Measurements from ENCODE around the gene CACNA2D1. TPM values are rescaled to one million over a fixed set of nuclear protein-coding genes. Genes with fewer than 3 reads are reported as not detected.

Gene CACNA2D1
- total RNA-seq, 4 donors from 2014 or later: 29.8 to 47.6 (median 36.6) TPM

DNA sequence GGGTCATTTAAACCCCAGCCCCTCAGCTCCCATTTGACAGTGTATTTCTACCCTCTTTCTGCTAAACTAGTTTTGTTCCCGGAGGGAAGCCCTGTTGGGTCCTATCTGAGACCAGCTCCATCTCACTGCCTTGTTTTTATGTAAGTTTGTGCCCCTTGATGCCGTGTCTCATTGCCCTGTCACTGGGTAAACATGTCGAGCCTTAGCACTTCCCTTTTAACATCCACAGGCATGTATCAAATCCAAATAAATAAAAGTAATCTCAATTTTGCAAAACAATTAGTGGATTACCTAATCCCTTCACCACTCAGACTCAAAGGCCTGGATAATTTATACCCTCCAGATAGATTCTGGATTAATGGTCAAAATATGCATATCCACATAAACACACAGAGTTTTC lies 115.7 kb downstream of the CACNA2D1 start:
- WGBS, 2 donors (ENCODE audit: low coverage in 1 of 2): 53% methylated on average over 3 of the region's 3 CpGs; no CpG with 5 or more reads in 1 of the 2 donors

GRCh38 chr7:82325416-82325815 lies 118.2 kb downstream of the CACNA2D1 start:
- Histone ChIP-seq H3K36me3 (no peaks in the 10 kb centered on the region), H3K27ac (no peak overlapping the region), H3K4me3 (no peak overlapping the region), H3K9me3 (no peaks in the 10 kb centered on the region), H3K27me3 (no peaks in the 10 kb centered on the region), H3K4me1 (no peaks in the 10 kb centered on the region)
- TF ChIP-seq, protein P1, sequence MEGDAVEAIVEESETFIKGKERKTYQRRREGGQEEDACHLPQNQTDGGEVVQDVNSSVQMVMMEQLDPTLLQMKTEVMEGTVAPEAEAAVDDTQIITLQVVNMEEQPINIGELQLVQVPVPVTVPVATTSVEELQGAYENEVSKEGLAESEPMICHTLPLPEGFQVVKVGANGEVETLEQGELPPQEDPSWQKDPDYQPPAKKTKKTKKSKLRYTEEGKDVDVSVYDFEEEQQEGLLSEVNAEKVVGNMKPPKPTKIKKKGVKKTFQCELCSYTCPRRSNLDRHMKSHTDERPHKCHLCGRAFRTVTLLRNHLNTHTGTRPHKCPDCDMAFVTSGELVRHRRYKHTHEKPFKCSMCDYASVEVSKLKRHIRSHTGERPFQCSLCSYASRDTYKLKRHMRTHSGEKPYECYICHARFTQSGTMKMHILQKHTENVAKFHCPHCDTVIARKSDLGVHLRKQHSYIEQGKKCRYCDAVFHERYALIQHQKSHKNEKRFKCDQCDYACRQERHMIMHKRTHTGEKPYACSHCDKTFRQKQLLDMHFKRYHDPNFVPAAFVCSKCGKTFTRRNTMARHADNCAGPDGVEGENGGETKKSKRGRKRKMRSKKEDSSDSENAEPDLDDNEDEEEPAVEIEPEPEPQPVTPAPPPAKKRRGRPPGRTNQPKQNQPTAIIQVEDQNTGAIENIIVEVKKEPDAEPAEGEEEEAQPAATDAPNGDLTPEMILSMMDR (IDR thresholded peaks at IDR 0.05): no peak
- TF ChIP-seq EP300 (IDR thresholded peaks at IDR 0.05) (no peak), POLR2A (IDR thresholded peaks at IDR 0.05) (no peak), POLR2AphosphoS5 (IDR thresholded peaks at IDR 0.05) (no peak)
- 63 to 75% methylated on average over 2 of the region's 2 CpGs for WGBS, 2 donors (ENCODE audit: low coverage in 1 of 2)
- no peak for ATAC-seq

More for the DNA sequence above, 115.7 kb downstream of the CACNA2D1 start:
- Histone ChIP-seq H3K4me3 (no peak overlapping the region), H3K4me1 (no peaks in the 10 kb centered on the region), H3K27ac (no peak overlapping the region), H3K27me3 (no peaks in the 10 kb centered on the region), H3K9me3 (no peaks in the 10 kb centered on the region), H3K36me3 (no peaks in the 10 kb centered on the region)
- no peak for TF ChIP-seq POLR2AphosphoS5 (IDR thresholded peaks at IDR 0.05)
- no peak for TF ChIP-seq POLR2A (IDR thresholded peaks at IDR 0.05)
- TF ChIP-seq EP300 (IDR thresholded peaks at IDR 0.05): no peak
- TF ChIP-seq, protein P1 (IDR thresholded peaks at IDR 0.05): no peak
- no peak for ATAC-seq

DNA sequence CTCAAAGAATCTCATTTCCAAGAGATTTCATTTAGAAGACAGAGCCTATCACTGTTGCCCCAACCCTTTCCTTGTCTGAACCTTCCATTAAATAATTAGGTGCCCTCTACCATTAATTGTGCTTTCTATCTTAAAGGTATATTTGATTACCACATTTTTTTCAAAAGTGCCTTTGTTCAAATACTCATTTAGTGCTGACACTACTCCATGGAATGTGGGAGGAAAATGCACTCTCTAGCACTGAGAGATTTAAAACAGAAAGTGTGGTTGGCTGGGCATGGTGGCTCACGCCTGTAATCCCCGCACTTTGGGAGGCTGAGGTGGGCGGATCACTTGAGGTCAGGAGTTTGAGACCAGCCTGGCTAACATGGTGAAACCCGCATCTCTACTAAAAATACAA lies 119.8 kb downstream of the CACNA2D1 start:
- Histone ChIP-seq H3K36me3 (no peaks in the 10 kb centered on the region), H3K27ac (no peak overlapping the region), H3K4me3 (no peak overlapping the region), H3K27me3 (no peaks in the 10 kb centered on the region), H3K4me1 (peaks cover 0 to 13% (median 5%) of the 10 kb centered on the region in 3 donors), H3K9me3 (no peaks in the 10 kb centered on the region)
- no peak for TF ChIP-seq EP300 (IDR thresholded peaks at IDR 0.05)
- TF ChIP-seq POLR2AphosphoS5 (IDR thresholded peaks at IDR 0.05): no peak
- TF ChIP-seq, protein P1 (IDR thresholded peaks at IDR 0.05): no peak
- TF ChIP-seq POLR2A (IDR thresholded peaks at IDR 0.05): no peak
- 96 to 100% methylated on average over 2 to 3 of the region's 4 CpGs for WGBS, 2 donors (ENCODE audit: low coverage in 1 of 2)
- no peak for ATAC-seq

GRCh38 chr7:82319674-82320118 lies 123.9 kb downstream of the CACNA2D1 start:
- H3K4me1 ChIP-seq: peaks cover 0 to 22% (median 5%) of the 10 kb centered on the region in 3 donors

DNA sequence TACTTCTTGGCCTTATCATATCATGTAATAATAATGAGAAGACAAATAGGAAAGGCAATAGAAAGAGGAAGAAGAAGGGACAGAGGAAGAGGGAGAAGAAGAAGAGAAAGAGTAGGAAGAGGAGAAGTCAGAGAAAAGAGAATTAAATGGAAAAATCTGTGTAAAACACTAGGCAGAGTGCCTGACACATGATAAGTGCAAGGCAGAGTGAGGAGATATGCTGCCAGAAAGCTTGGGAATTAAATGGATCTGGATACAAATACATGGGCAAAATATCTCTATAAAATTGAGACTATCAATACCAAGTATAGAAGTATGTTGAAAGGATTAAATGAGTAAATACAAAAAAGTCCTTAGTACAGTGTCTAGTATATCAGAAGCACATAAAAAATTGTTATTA lies 124.8 kb downstream of the CACNA2D1 start:
- ATAC-seq: no peak
- Histone ChIP-seq H3K9me3 (no peaks in the 10 kb centered on the region), H3K4me1 (peaks cover 0 to 27% (median 5%) of the 10 kb centered on the region in 3 donors), H3K36me3 (no peaks in the 10 kb centered on the region), H3K27me3 (no peaks in the 10 kb centered on the region), H3K4me3 (no peak overlapping the region), H3K27ac (no peak overlapping the region)
- TF ChIP-seq POLR2A (IDR thresholded peaks at IDR 0.05) (no peak), EP300 (IDR thresholded peaks at IDR 0.05) (no peak)
- TF ChIP-seq, protein P1 (IDR thresholded peaks at IDR 0.05): no peak

More at GRCh38 chr7:82319674-82320118, 123.9 kb downstream of the CACNA2D1 start:
- peak; percentile 58 for ATAC-seq
- no peaks in the 10 kb centered on the region for H3K27me3 ChIP-seq
- H3K4me3 ChIP-seq: no peak overlapping the region
- WGBS, 2 donors (ENCODE audit: low coverage in 1 of 2): 9 to 19% methylated on average over 4 of the region's 4 CpGs
- H3K27ac ChIP-seq: peak overlapping the region in 1 of 4 donors; percentile 39
- no peaks in the 10 kb centered on the region for H3K36me3 ChIP-seq
- no peak for TF ChIP-seq POLR2AphosphoS5 (IDR thresholded peaks at IDR 0.05)
- TF ChIP-seq, protein P1 (IDR thresholded peaks at IDR 0.05): no peak
- no peak for TF ChIP-seq EP300 (IDR thresholded peaks at IDR 0.05)
- no peak for TF ChIP-seq POLR2A (IDR thresholded peaks at IDR 0.05)
- no peaks in the 10 kb centered on the region for H3K9me3 ChIP-seq
